ENCODE measurements around the gene RAB7B.

GRCh38 chr1:205983925-205984725 lies 19.1 kb downstream of the RAB7B start:
- TF ChIP-seq POLR2AphosphoS5 (IDR thresholded peaks at IDR 0.05; ENCODE audit: low read depth, low read length): no peak
- TF ChIP-seq FOXP2 (optimal IDR thresholded peaks at IDR 0.05; ENCODE audit: borderline replicate concordance, extremely low read depth, extremely low read length, insufficient read depth): no peak
- no peak for TF ChIP-seq SIN3A (IDR thresholded peaks at IDR 0.05; ENCODE audit: borderline replicate concordance, insufficient read depth, low read length)
